Measurements from ENCODE around the gene ARMC12. TPM values are rescaled to one million over a fixed set of nuclear protein-coding genes. Genes with fewer than 3 reads are reported as not detected.
A peak's percentile ranks its signal among the peaks of the same experiment; 100 is the strongest.

ARMC12 gene
- total and polyA plus RNA-seq, 2 of the 13 experiments (the other 11 are each of a cell fraction or from before 2014, with no cell fraction given) = 1.3 TPM; not detected in 1

GRCh38 chr6:35731736-35732532, 4.9 kb upstream of the ARMC12 start (continued):
- no peak for TF ChIP-seq AFF4 (CRISPR knock-in tag; IDR thresholded peaks at IDR 0.05)
- peak; percentile 44; the same call in 1 of the 2 replicates for TF ChIP-seq ARNTL (CRISPR knock-in tag; IDR thresholded peaks at IDR 0.05)
- TF ChIP-seq ZNF513 (CRISPR knock-in tag; conservative IDR thresholded peaks at IDR 0.05) = no peak
- TF ChIP-seq ZNF670 (CRISPR knock-in tag; IDR thresholded peaks at IDR 0.05; ENCODE audit: borderline replicate concordance) = peak; percentile 96; the same call in 1 of the 2 replicates
- TF ChIP-seq PCBP2 (optimal IDR thresholded peaks at IDR 0.05; ENCODE audit: low read depth, low read length, poor library complexity, severe bottlenecking) = no peak
- no peak; the same call in 1 of the 2 replicates for TF ChIP-seq ZBTB39 (CRISPR knock-in tag; IDR thresholded peaks at IDR 0.05)
- peak; percentile 26; the same call in 1 of the 2 replicates for TF ChIP-seq ZNF30 (CRISPR knock-in tag; IDR thresholded peaks at IDR 0.05)
- no peak for TF ChIP-seq PREB (CRISPR knock-in tag; IDR thresholded peaks at IDR 0.05)
- TF ChIP-seq ZNF263 (CRISPR knock-in tag; IDR thresholded peaks at IDR 0.05) = peak; percentile 62; the same call in 1 of the 2 replicates
- 0 out of 2 replicates have a peak, but pooled peaks have one; percentile 70 for TF ChIP-seq HOXA9 (CRISPR knock-in tag; IDR thresholded peaks at IDR 0.05; ENCODE audit: borderline replicate concordance)
- peak; percentile 78; the same call in 1 of the 2 replicates for TF ChIP-seq CBX5 (CRISPR knock-in tag; IDR thresholded peaks at IDR 0.05; ENCODE audit: borderline replicate concordance)
- TF ChIP-seq DRAP1 (CRISPR knock-in tag; IDR thresholded peaks at IDR 0.05) = no peak
- TF ChIP-seq FLYWCH1 (CRISPR knock-in tag; IDR thresholded peaks at IDR 0.05) = no peak; the same call in 1 of the 2 replicates
- TF ChIP-seq ZNF749 (CRISPR knock-in tag; IDR thresholded peaks at IDR 0.05; ENCODE audit: borderline replicate concordance) = peak; percentile 91
- TF ChIP-seq ZNF12 (CRISPR knock-in tag; IDR thresholded peaks at IDR 0.05) = 0 out of 2 replicates have a peak, but pooled peaks have one; percentile 57
- TF ChIP-seq ZNF572 (CRISPR knock-in tag; IDR thresholded peaks at IDR 0.05) = no peak
- peak; percentile 62 for TF ChIP-seq ISL2 (CRISPR knock-in tag; IDR thresholded peaks at IDR 0.05)

All from HepG2 (cell line).